Calu3 (cell line): ENCODE measurements around the gene CAPN10. TPM values are rescaled to one million over a fixed set of nuclear protein-coding genes. Genes with fewer than 3 reads are reported as not detected.

Experiments
- BruUV-seq: library from RNA; stranded (reverse); fragments of 400-500 nt; replicated peaks from 2 replicates; lab custom pipeline; 2021; lab: Mats Ljungman, UMichigan
- CTCF ChIA-PET: fragments of 300-600 bp; sonication (Branson Sonifier 250); formaldehyde crosslinking; loops from one replicate; lab custom pipeline; 2022; ENCODE audit warnings: antibody characterized with exemption; lab: Charles Lee
- DNase-seq: peaks from one replicate; pipeline ENCODE4 v3.0.0; 2022
- H3K27ac Mint-ChIP-seq: one replicate; pipeline ENCODE4 v1.8.0; 2022; ENCODE audit warnings: mixed read lengths; ENCODE audit not compliant: unreplicated experiment
- H3K27me3 Mint-ChIP-seq: one replicate; pipeline ENCODE4 v1.8.0; 2022; ENCODE audit warnings: mixed read lengths; ENCODE audit not compliant: unreplicated experiment
- H3K36me3 Mint-ChIP-seq: one replicate; pipeline ENCODE4 v1.8.0; 2022; ENCODE audit warnings: mild to moderate bottlenecking, moderate library complexity, mixed read lengths; ENCODE audit not compliant: insufficient read depth, unreplicated experiment
- H3K4me1 Mint-ChIP-seq: one replicate; pipeline ENCODE4 v1.8.0; 2022; ENCODE audit warnings: mild to moderate bottlenecking, low read depth, mixed read lengths; ENCODE audit not compliant: unreplicated experiment
- H3K4me3 Mint-ChIP-seq: one replicate; pipeline ENCODE4 v1.8.0; 2022; ENCODE audit warnings: mild to moderate bottlenecking, low read depth, moderate library complexity, mixed read lengths; ENCODE audit not compliant: unreplicated experiment
- H3K9me3 Mint-ChIP-seq: one replicate; pipeline ENCODE4 v1.8.0; 2022; ENCODE audit warnings: low read depth, mixed read lengths; ENCODE audit not compliant: unreplicated experiment
- intact Hi-C: fragments of 100-400 bp; cut with micrococcal nuclease; formaldehyde crosslinking; loops from one replicate; pipeline ENCODE4 v1.10.0; 2022; ENCODE audit not compliant: unreplicated experiment
- total RNA-seq: library from RNA; stranded (reverse); gene quantifications from 2 replicates; pipeline ENCODE4 v1.2.3, GENCODE V29; 2022
- TF ChIP-seq, protein P1 (sequence below): fragments of 200-600 bp; IDR thresholded peaks from one replicate; pipeline ENCODE4 v1.8.0; 2022; ENCODE audit warnings: antibody characterized with exemption; ENCODE audit not compliant: unreplicated experiment

CAPN10 gene
- total RNA-seq, 1 experiment from 2014 or later, result 49.3 TPM

DNA sequence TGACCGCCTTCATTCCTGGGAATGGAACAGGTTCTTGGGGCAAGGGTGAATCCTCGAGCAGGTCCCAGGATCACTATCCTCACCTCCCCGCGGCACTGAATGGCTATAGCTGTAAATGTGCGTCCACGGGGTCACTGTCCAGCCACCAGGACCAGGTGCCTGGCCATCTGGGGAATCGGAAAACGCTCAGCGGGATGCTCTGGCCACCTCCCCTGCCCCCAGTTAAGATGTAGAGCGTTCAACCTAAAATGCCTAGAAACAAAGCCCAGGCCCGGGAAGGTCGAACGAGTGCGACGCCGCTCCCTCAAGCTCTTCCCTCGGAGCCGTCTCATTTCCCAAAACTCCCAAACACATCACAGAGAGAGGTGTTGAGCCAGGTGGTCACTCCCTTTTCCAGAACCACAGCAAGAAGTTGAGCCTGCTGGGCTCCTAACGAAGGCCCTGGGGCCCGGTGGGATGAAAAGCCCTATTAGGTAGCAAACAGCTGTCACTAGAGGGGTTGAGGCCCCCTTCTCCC lies 795 bp upstream of the CAPN10 start:
- CTCF ChIA-PET, result interaction anchor here (1.0 to 3.2 kb wide), 6 partner anchors 16 to 255 kb away, joined by 3 to 24 read pairs (median 4); no protein-coding TSS in a partner anchor
- intact Hi-C loops, result no loop called here
- Mint-ChIP-seq H3K4me3 (peak overlapping the region; percentile 94), H3K36me3 (peaks cover 39% of the 10 kb centered on the region), H3K27me3 (no peaks in the 10 kb centered on the region), H3K9me3 (no peaks in the 10 kb centered on the region), H3K4me1 (peaks cover 41% of the 10 kb centered on the region), H3K27ac (peak overlapping the region; percentile 84)
- no peak for DNase-seq
- TF ChIP-seq, protein P1, sequence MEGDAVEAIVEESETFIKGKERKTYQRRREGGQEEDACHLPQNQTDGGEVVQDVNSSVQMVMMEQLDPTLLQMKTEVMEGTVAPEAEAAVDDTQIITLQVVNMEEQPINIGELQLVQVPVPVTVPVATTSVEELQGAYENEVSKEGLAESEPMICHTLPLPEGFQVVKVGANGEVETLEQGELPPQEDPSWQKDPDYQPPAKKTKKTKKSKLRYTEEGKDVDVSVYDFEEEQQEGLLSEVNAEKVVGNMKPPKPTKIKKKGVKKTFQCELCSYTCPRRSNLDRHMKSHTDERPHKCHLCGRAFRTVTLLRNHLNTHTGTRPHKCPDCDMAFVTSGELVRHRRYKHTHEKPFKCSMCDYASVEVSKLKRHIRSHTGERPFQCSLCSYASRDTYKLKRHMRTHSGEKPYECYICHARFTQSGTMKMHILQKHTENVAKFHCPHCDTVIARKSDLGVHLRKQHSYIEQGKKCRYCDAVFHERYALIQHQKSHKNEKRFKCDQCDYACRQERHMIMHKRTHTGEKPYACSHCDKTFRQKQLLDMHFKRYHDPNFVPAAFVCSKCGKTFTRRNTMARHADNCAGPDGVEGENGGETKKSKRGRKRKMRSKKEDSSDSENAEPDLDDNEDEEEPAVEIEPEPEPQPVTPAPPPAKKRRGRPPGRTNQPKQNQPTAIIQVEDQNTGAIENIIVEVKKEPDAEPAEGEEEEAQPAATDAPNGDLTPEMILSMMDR, result no peak
- TSS peak; percentile 60 for BruUV-seq

DNA sequence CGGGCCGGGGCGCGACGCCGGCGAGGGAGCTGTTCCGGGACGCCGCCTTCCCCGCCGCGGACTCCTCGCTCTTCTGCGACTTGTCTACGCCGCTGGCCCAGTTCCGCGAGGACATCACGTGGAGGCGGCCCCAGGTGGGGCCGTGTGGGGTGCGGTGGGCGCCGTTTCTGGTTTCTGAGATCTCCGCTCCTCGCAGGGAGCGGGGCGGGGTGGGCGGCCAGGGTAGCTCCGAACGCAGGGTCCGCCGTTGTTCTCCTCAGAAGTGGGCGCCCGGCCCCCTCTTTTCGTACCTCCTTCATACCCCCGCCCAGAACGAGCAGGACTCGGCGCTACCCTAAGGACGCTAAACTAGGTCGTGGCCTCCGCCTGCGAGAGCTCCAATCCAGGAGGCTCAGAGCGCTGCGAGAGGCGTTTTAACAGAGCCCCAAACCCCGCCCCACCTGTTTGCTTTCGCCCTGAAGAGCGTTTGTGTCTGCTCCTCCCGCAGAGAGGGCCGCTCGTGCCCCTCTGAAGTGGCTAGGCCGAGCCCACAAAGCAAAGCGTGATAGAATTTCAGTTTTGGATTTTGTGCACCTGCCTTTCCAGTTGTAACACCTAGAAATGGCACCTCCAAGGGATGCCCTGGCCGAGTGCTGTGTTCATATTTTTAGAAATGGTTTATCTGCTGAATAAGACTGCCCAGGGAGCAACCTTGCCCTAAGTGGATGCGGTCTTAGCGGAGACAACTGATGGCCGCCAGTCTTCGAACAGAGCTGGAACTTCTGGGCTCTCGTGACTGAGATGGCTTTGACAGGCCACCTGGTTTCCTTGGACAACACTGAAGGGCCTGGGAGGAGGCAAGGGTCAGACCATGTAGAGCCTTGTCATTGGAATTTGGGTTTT lies 626 bp downstream of the CAPN10 start:
- TF ChIP-seq, protein P1, result no peak
- intact Hi-C loops, result no loop called here
- no peaks in the 10 kb centered on the region for H3K27me3 Mint-ChIP-seq
- CTCF ChIA-PET, result interaction anchor here (0.7 to 3.2 kb wide), 8 partner anchors 14 to 253 kb away, joined by 3 to 24 read pairs (median 4); no protein-coding TSS in a partner anchor
- H3K4me3 Mint-ChIP-seq, result peak overlapping the region; percentile 94
- H3K4me1 Mint-ChIP-seq, result peaks cover 37% of the 10 kb centered on the region
- H3K36me3 Mint-ChIP-seq, result peaks cover 30% of the 10 kb centered on the region
- DNase-seq, result peak; percentile 33
- TSS peak; percentile 56 for BruUV-seq
- H3K27ac Mint-ChIP-seq, result peak overlapping the region; percentile 51
- H3K9me3 Mint-ChIP-seq, result no peaks in the 10 kb centered on the region

DNA sequence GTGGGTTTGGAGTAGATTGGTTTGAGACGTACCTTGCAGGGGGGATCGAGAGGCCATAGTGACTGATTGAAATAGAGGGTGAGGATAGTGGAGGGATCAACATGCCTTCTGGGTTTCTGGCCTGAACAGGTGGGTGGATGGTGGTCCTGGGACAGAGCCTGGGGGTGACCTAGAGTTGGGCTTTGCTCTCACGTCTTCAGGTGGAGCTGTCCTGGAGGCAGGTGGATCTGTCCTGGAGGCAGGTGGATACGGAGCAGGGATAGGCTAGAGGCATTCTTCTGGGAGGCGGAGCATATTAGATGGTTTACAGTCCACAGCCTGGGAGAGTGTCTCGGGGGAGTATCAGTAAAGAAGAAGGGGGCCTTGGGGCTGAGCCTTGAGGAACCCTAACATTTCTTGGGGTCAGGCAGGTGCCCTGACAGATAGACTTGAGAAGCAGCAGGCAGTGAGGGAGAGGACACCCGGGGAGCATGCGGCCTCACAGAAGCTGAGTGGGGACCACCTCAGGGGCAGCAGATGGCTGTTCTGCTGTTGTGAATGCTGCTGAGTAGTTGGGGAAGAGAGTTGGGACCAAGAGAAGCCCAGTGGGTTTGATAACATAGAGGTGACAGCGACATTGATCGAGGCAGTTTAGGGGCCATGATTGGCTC lies 1.6 kb downstream of the CAPN10 start:
- TF ChIP-seq, protein P1, result no peak
- intact Hi-C loops, result no loop called here
- H3K4me3 Mint-ChIP-seq, result peak overlapping the region; percentile 94
- peaks cover 27% of the 10 kb centered on the region for H3K4me1 Mint-ChIP-seq
- CTCF ChIA-PET, result interaction anchor here (0.7 to 3.2 kb wide), 5 partner anchors 8 to 27 kb away, joined by 3 to 24 read pairs (median 4); no protein-coding TSS in a partner anchor
- peak overlapping the region; percentile 14 for H3K27ac Mint-ChIP-seq
- DNase-seq, result no peak
- H3K27me3 Mint-ChIP-seq, result no peaks in the 10 kb centered on the region
- BruUV-seq, result no TSS peak
- H3K36me3 Mint-ChIP-seq, result peaks cover 30% of the 10 kb centered on the region
- no peaks in the 10 kb centered on the region for H3K9me3 Mint-ChIP-seq

DNA sequence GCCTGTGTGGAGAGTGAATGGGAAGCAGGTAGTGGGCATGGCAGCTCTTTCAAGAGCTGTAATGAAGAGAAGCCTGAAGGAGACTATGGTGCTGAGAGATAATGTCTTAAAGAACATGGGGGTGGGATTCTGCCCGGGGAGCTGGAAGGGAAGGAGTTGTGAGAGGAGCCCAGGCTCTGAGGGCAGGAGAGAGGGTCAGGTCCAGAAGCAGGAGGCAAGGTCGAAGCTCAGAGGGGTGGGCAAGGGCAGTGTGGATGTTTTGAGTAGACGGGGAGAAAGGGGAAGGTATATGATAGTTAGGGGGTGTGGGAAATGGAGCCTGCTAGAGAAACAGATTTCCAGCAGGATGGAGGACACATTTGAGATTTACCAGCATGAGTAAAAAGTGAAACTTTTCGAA lies 2.1 kb downstream of the CAPN10 start:
- peaks cover 29% of the 10 kb centered on the region for H3K36me3 Mint-ChIP-seq
- no TSS peak for BruUV-seq
- intact Hi-C loops, result no loop called here
- H3K27ac Mint-ChIP-seq, result no peak overlapping the region
- CTCF ChIA-PET, result interaction anchor here (1.2 to 1.7 kb wide), 4 partner anchors 9 to 27 kb away, joined by 3 to 7 read pairs (median 4); no protein-coding TSS in a partner anchor
- H3K9me3 Mint-ChIP-seq, result no peaks in the 10 kb centered on the region
- no peaks in the 10 kb centered on the region for H3K27me3 Mint-ChIP-seq
- TF ChIP-seq, protein P1, result no peak
- no peak for DNase-seq
- peaks cover 27% of the 10 kb centered on the region for H3K4me1 Mint-ChIP-seq
- peak overlapping the region; percentile 94 for H3K4me3 Mint-ChIP-seq
